ENCODE measurements around the gene MAK. TPM values are rescaled to one million over a fixed set of nuclear protein-coding genes. Genes with fewer than 3 reads are reported as not detected.
A peak's percentile ranks its signal among the peaks of the same experiment; 100 is the strongest.
"Not testable (repeated sequence)": the region's sequence is repeated elsewhere in the genome, so short reads cannot be mapped to it uniquely, and the experiment has no call there.

The MAK gene
- total RNA-seq, 4 donors from 2014 or later, result 0.27 TPM; not detected in 3

GRCh38 chr6:10769419-10769818 lies 68.9 kb downstream of the MAK start:
- no peak for TF ChIP-seq POLR2A (IDR thresholded peaks at IDR 0.05)
- TF ChIP-seq CTCF (IDR thresholded peaks at IDR 0.05), result no peak
- H3K27me3 ChIP-seq, result no peaks in the 10 kb centered on the region
- no peak overlapping the region for H3K27ac ChIP-seq
- H3K4me3 ChIP-seq, result no peak overlapping the region
- H3K36me3 ChIP-seq, result peaks cover 0 to 15% (median 0%) of the 10 kb centered on the region in 3 donors
- no peaks in the 10 kb centered on the region for H3K9me3 ChIP-seq
- no peak for DNase-seq
- no peaks in the 10 kb centered on the region for H3K4me1 ChIP-seq

- Histone ChIP-seq H3K27me3 (no peaks in the 10 kb centered on the region), H3K36me3 (no peaks in the 10 kb centered on the region), H3K27ac (no peak overlapping the region), H3K4me1 (no peaks in the 10 kb centered on the region), H3K4me3 (no peak overlapping the region), H3K9me3 (no peaks in the 10 kb centered on the region)
- no peak for DNase-seq
- no peak for TF ChIP-seq POLR2A (IDR thresholded peaks at IDR 0.05)
- no peak for TF ChIP-seq CTCF (IDR thresholded peaks at IDR 0.05)
These were observed 75.3 kb downstream of the MAK start for GRCh38 chr6:10763006-10763405.

- TF ChIP-seq POLR2A (IDR thresholded peaks at IDR 0.05) (no peak), CTCF (IDR thresholded peaks at IDR 0.05) (no peak)
- no peak overlapping the region for H3K27ac ChIP-seq
- no peaks in the 10 kb centered on the region for H3K27me3 ChIP-seq
- no peak for DNase-seq
- no peaks in the 10 kb centered on the region for H3K9me3 ChIP-seq
- peaks cover 0 to 27% (median 0%) of the 10 kb centered on the region in 3 donors for H3K36me3 ChIP-seq
- H3K4me1 ChIP-seq, result no peaks in the 10 kb centered on the region
- H3K4me3 ChIP-seq, result no peak overlapping the region
These were observed 78.4 kb downstream of the MAK start for GRCh38 chr6:10759884-10760329.

GRCh38 chr6:10759312-10759839 lies 79.0 kb downstream of the MAK start:
- no peak for DNase-seq
- H3K4me1 ChIP-seq, result no peaks in the 10 kb centered on the region

GRCh38 chr6:10756085-10756484 lies 82.3 kb downstream of the MAK start:
- Histone ChIP-seq H3K4me1 (no peaks in the 10 kb centered on the region), H3K27me3 (no peaks in the 10 kb centered on the region), H3K27ac (no peak overlapping the region), H3K9me3 (no peaks in the 10 kb centered on the region), H3K4me3 (no peak overlapping the region), H3K36me3 (peaks cover 0 to 62% (median 0%) of the 10 kb centered on the region in 3 donors)
- TF ChIP-seq CTCF (IDR thresholded peaks at IDR 0.05) (no peak), POLR2A (IDR thresholded peaks at IDR 0.05) (no peak)
- DNase-seq, result no peak

More at GRCh38 chr6:10759312-10759839, 79.0 kb downstream of the MAK start:
- no peak overlapping the region for H3K4me3 ChIP-seq
- H3K9me3 ChIP-seq, result no peaks in the 10 kb centered on the region
- peaks cover 0 to 31% (median 0%) of the 10 kb centered on the region in 3 donors for H3K36me3 ChIP-seq
- H3K27ac ChIP-seq, result no peak overlapping the region
- TF ChIP-seq CTCF (IDR thresholded peaks at IDR 0.05), result peak; percentile 25 to 56 (median 43)
- no peak for TF ChIP-seq POLR2A (IDR thresholded peaks at IDR 0.05)
- H3K27me3 ChIP-seq, result no peaks in the 10 kb centered on the region

GRCh38 chr6:10751757-10752156 lies 86.6 kb downstream of the MAK start:
- DNase-seq, H3K9me3 ChIP-seq, H3K27ac ChIP-seq, H3K27me3 ChIP-seq, H3K4me3 ChIP-seq: not testable (repeated sequence)
- Histone ChIP-seq H3K36me3 (peaks cover 0 to 57% (median 0%) of the 10 kb centered on the region in 3 donors), H3K4me1 (peaks cover 0 to 17% (median 7%) of the 10 kb centered on the region in 4 donors)

GRCh38 chr6:10750568-10750967 lies 87.8 kb downstream of the MAK start:
- not testable (repeated sequence) for H3K4me3 ChIP-seq, H3K27ac ChIP-seq, H3K27me3 ChIP-seq, H3K9me3 ChIP-seq, DNase-seq
- peaks cover 0 to 21% (median 7%) of the 10 kb centered on the region in 4 donors for H3K4me1 ChIP-seq
- peaks cover 0 to 45% (median 0%) of the 10 kb centered on the region in 3 donors for H3K36me3 ChIP-seq
